Prostate gland (tissue), 2 donors: Measurements from ENCODE around the gene POLH. TPM values are rescaled to one million over a fixed set of nuclear protein-coding genes. Genes with fewer than 3 reads are reported as not detected.

Experiments used
- DNase-seq: peaks from one replicate; pipeline ENCODE4 v3.0.0-alpha.2; 2019; ENCODE audit warnings: low spot score
- H3K27ac ChIP-seq, 2 donors: fragments of 200-600 bp; sonication (generic); 2 replicates each; pipeline ENCODE4 v1.5.1; 2017 to 2019
- H3K27me3 ChIP-seq: fragments of 200-600 bp; sonication (generic); replicated peaks from 2 replicates; pipeline ENCODE4 v1.5.1; 2019; ENCODE audit not compliant: insufficient read depth
- H3K36me3 ChIP-seq, 2 donors: fragments of 200-600 bp; sonication (generic); 1 replicate in 1 of 2; 2 replicates in 1 of 2; pipeline versions ENCODE4 v1.5.1 to v1.8.1; 2017 to 2019
- H3K4me1 ChIP-seq: fragments of 200-600 bp; sonication (generic); replicated peaks from 2 replicates; pipeline ENCODE4 v1.5.1; 2019
- H3K4me3 ChIP-seq, 2 donors: fragments of 200-600 bp; sonication (generic); 2 replicates each; pipeline ENCODE4 v1.5.1; 2017 to 2019
- H3K9me3 ChIP-seq: fragments of 200-600 bp; sonication (generic); 2 replicates; pipeline ENCODE4 v1.5.1; 2017
- CTCF ChIP-seq, 4 experiments: fragments of 200-600 bp in 2 of 4; fragments of 450-650 bp in 2 of 4; sonication (generic) in 2 of 4; IDR thresholded peaks; 1 replicate in 3 of 4; 2 replicates in 1 of 4; pipeline ENCODE4 v1.5.1; 2016 to 2019; ENCODE audit warnings: antibody characterized with exemption in 4 of 4, mild to moderate bottlenecking in 2 of 4, moderate library complexity in 2 of 4
- POLR2A ChIP-seq: fragments of 450-650 bp; IDR thresholded peaks from one replicate; pipeline ENCODE4 v1.6.1; 2016; ENCODE audit warnings: antibody characterized with exemption, mild to moderate bottlenecking
- POLR2AphosphoS5 ChIP-seq: sonication (generic); formaldehyde crosslinking; IDR thresholded peaks from one replicate; pipeline ENCODE4 v1.6.1; 2017; ENCODE audit warnings: antibody characterized with exemption
- WGBS: methylation state at CpG from one replicate; pipeline ENCODE4 v1.1.5; 2018; 5-methylcytosine and 5-hydroxymethylcytosine counted together
- intact Hi-C: fragments of 100-400 bp; cut with DNase I; formaldehyde crosslinking; loops from one replicate; pipeline ENCODE4 v1.14.2; 2022
- total RNA-seq, 2 donors: library from RNA; depleted of rRNA; stranded (reverse); fragments of >200 nt; gene quantifications; one replicate each; pipeline ENCODE4 v1.1.0, GENCODE V29; 2016

Gene POLH
- total RNA-seq, 2 donors from 2014 or later: 9.2 to 11.8 TPM

GRCh38 chr6:43606019-43606418 is 30.0 kb downstream of the POLH start:
- Histone ChIP-seq H3K27me3 (no peaks in the 10 kb centered on the region), H3K36me3 (no peaks in the 10 kb centered on the region), H3K4me3 (no peak overlapping the region), H3K27ac (no peak overlapping the region), H3K4me1 (no peaks in the 10 kb centered on the region), H3K9me3 (no peaks in the 10 kb centered on the region)
- no peak for DNase-seq
- WGBS: 89% methylated on average over 2 of the region's 2 CpGs
- intact Hi-C loops: no loop called here
- TF ChIP-seq POLR2A (no peak), POLR2AphosphoS5 (no peak), CTCF (IDR thresholded peaks at IDR 0.05) (no peak)

- intact Hi-C loops: no loop called here
- WGBS: 4% methylated on average over 5 of the region's 5 CpGs
- Histone ChIP-seq H3K27ac (no peak overlapping the region), H3K4me1 (no peaks in the 10 kb centered on the region), H3K27me3 (no peaks in the 10 kb centered on the region), H3K4me3 (no peak overlapping the region), H3K9me3 (no peaks in the 10 kb centered on the region), H3K36me3 (no peaks in the 10 kb centered on the region)
- peak; percentile 40 to 74 (median 60) for TF ChIP-seq CTCF (IDR thresholded peaks at IDR 0.05)
- peak; percentile 31 for TF ChIP-seq POLR2AphosphoS5
- no peak for TF ChIP-seq POLR2A
- peak; percentile 60 for DNase-seq
Measured at GRCh38 chr6:43608310-43608763, 32.4 kb downstream of the POLH start.

GRCh38 chr6:43608807-43609206 is 32.8 kb downstream of the POLH start:
- Histone ChIP-seq H3K27ac (no peak overlapping the region), H3K36me3 (peaks cover 0 to 4% of the 10 kb centered on the region in 2 donors), H3K4me3 (no peak overlapping the region), H3K4me1 (no peaks in the 10 kb centered on the region), H3K27me3 (no peaks in the 10 kb centered on the region), H3K9me3 (no peaks in the 10 kb centered on the region)
- no peak for DNase-seq
- TF ChIP-seq POLR2A: no peak
- no peak for TF ChIP-seq POLR2AphosphoS5
- TF ChIP-seq CTCF (IDR thresholded peaks at IDR 0.05): no peak
- intact Hi-C loops: no loop called here
- WGBS: 60% methylated on average over 1 of the region's 1 CpG

- peaks cover 0 to 10% of the 10 kb centered on the region in 2 donors for H3K36me3 ChIP-seq
- intact Hi-C loops: no loop called here
- no peak for DNase-seq
- TF ChIP-seq CTCF (IDR thresholded peaks at IDR 0.05) (no peak), POLR2A (no peak), POLR2AphosphoS5 (no peak)
- WGBS: 68% methylated on average over 1 of the region's 1 CpG
- H3K27me3 ChIP-seq: no peaks in the 10 kb centered on the region
- H3K4me1 ChIP-seq: no peaks in the 10 kb centered on the region
- H3K4me3 ChIP-seq: no peak overlapping the region
- H3K27ac ChIP-seq: no peak overlapping the region
- no peaks in the 10 kb centered on the region for H3K9me3 ChIP-seq
Measured at GRCh38 chr6:43609402-43609801, 33.4 kb downstream of the POLH start.

GRCh38 chr6:43610431-43610830 is 34.4 kb downstream of the POLH start:
- intact Hi-C loops: no loop called here
- Histone ChIP-seq H3K27ac (no peak overlapping the region), H3K36me3 (peaks cover 0 to 11% of the 10 kb centered on the region in 2 donors), H3K4me1 (no peaks in the 10 kb centered on the region), H3K27me3 (no peaks in the 10 kb centered on the region), H3K4me3 (no peak overlapping the region), H3K9me3 (no peaks in the 10 kb centered on the region)
- no peak for DNase-seq
- 95% methylated on average over 5 of the region's 5 CpGs for WGBS
- TF ChIP-seq CTCF (IDR thresholded peaks at IDR 0.05) (no peak), POLR2A (no peak), POLR2AphosphoS5 (no peak)
